ENCODE measurements around the gene SRSF7.

DNA sequence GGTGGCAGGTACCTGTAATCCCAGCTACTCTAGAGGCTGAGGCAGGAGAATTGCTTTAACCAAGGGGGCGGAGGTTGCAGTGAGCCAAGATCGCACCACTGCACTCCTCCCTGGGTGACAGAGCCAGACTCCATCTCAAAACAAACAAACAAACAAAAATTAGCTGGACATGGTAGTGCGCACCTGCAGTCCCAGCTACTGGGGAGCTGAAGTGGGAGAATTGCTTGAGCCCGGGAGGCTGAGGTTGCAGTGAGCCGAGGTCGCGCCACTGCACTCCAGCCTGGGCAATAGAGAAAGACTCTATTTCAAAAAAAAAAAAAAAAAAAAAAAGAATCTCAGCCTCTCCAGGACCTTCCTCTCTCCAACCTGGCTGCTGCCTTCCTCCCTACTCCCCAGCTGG, 20.1 kb downstream of the SRSF7 start:
- TF ChIP-seq, protein P1, sequence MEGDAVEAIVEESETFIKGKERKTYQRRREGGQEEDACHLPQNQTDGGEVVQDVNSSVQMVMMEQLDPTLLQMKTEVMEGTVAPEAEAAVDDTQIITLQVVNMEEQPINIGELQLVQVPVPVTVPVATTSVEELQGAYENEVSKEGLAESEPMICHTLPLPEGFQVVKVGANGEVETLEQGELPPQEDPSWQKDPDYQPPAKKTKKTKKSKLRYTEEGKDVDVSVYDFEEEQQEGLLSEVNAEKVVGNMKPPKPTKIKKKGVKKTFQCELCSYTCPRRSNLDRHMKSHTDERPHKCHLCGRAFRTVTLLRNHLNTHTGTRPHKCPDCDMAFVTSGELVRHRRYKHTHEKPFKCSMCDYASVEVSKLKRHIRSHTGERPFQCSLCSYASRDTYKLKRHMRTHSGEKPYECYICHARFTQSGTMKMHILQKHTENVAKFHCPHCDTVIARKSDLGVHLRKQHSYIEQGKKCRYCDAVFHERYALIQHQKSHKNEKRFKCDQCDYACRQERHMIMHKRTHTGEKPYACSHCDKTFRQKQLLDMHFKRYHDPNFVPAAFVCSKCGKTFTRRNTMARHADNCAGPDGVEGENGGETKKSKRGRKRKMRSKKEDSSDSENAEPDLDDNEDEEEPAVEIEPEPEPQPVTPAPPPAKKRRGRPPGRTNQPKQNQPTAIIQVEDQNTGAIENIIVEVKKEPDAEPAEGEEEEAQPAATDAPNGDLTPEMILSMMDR (IDR thresholded peaks at IDR 0.05 in 4 of 5, conservative IDR thresholded peaks at IDR 0.05 in 1 of 5): no peak
- TF ChIP-seq POLR2A (IDR thresholded peaks at IDR 0.05): no peak
